ENCODE data around the gene EMP2.

The EMP2 gene

GRCh38 chr16:10490141-10490540 lies 90.3 kb downstream of the EMP2 start:
- DNase-seq (ENCODE audit: low read depth in 2 of 2): no peak

GRCh38 chr16:10485698-10486382 lies 94.6 kb downstream of the EMP2 start:
- DNase-seq (ENCODE audit: low read depth in 2 of 2): no peak

- DNase-seq (ENCODE audit: low read depth in 2 of 2): no peak
These were observed 95.2 kb downstream of the EMP2 start for GRCh38 chr16:10485159-10485558.

- no peak for DNase-seq (ENCODE audit: low read depth in 2 of 2)
These were observed 100.2 kb downstream of the EMP2 start for GRCh38 chr16:10480151-10480550.
